Measurements from ENCODE around the gene STXBP4.

STXBP4 gene

GRCh38 chr17:54971147-54971546, 2.6 kb downstream of the STXBP4 start:
- no peak for DNase-seq (ENCODE audit: low read depth in 2 of 2, low spot score in 1 of 2)

- no peak for DNase-seq (ENCODE audit: low read depth in 2 of 2, low spot score in 1 of 2)
Observed at GRCh38 chr17:54971901-54972300, 3.3 kb downstream of the STXBP4 start.

GRCh38 chr17:54972406-54973138, 4.0 kb downstream of the STXBP4 start:
- DNase-seq (ENCODE audit: low read depth in 2 of 2, low spot score in 1 of 2): no peak

- DNase-seq (ENCODE audit: low read depth in 2 of 2, low spot score in 1 of 2): no peak
Observed at GRCh38 chr17:54974759-54975158, 6.2 kb downstream of the STXBP4 start.

GRCh38 chr17:54976316-54976715, 7.8 kb downstream of the STXBP4 start:
- DNase-seq (ENCODE audit: low read depth in 2 of 2, low spot score in 1 of 2): no peak

GRCh38 chr17:54977744-54978143, 9.2 kb downstream of the STXBP4 start:
- no peak for DNase-seq (ENCODE audit: low read depth in 2 of 2, low spot score in 1 of 2)

GRCh38 chr17:54979657-54980056, 11.1 kb downstream of the STXBP4 start:
- no peak for DNase-seq (ENCODE audit: low read depth in 2 of 2, low spot score in 1 of 2)

- no peak for DNase-seq (ENCODE audit: low read depth in 2 of 2, low spot score in 1 of 2)
Observed at GRCh38 chr17:54980375-54980774, 11.8 kb downstream of the STXBP4 start.

GRCh38 chr17:54982399-54982798, 13.8 kb downstream of the STXBP4 start:
- no peak for DNase-seq (ENCODE audit: low read depth in 2 of 2, low spot score in 1 of 2)

GRCh38 chr17:54983260-54983659, 14.7 kb downstream of the STXBP4 start:
- DNase-seq (ENCODE audit: low read depth in 2 of 2, low spot score in 1 of 2): no peak

GRCh38 chr17:54985476-54985875, 16.9 kb downstream of the STXBP4 start:
- DNase-seq (ENCODE audit: low read depth in 2 of 2, low spot score in 1 of 2): no peak

GRCh38 chr17:54990118-54990517, 21.6 kb downstream of the STXBP4 start:
- no peak for DNase-seq (ENCODE audit: low read depth in 2 of 2, low spot score in 1 of 2)

GRCh38 chr17:54991567-54991966, 23.0 kb downstream of the STXBP4 start:
- no peak for DNase-seq (ENCODE audit: low read depth in 2 of 2, low spot score in 1 of 2)

- DNase-seq (ENCODE audit: low read depth in 2 of 2, low spot score in 1 of 2): no peak
Observed at GRCh38 chr17:54992797-54993639, 24.5 kb downstream of the STXBP4 start.

- DNase-seq (ENCODE audit: low read depth in 2 of 2, low spot score in 1 of 2): no peak
Observed at GRCh38 chr17:54996441-54996840, 27.9 kb downstream of the STXBP4 start.

GRCh38 chr17:55002458-55002857, 33.9 kb downstream of the STXBP4 start:
- no peak for DNase-seq (ENCODE audit: low read depth in 2 of 2, low spot score in 1 of 2)

GRCh38 chr17:55004484-55004883, 35.9 kb downstream of the STXBP4 start:
- no peak for DNase-seq (ENCODE audit: low read depth in 2 of 2, low spot score in 1 of 2)

GRCh38 chr17:55005520-55005919, 37.0 kb downstream of the STXBP4 start:
- DNase-seq (ENCODE audit: low read depth in 2 of 2, low spot score in 1 of 2): no peak

GRCh38 chr17:55023626-55024025, 55.1 kb downstream of the STXBP4 start:
- no peak for DNase-seq (ENCODE audit: low read depth in 2 of 2, low spot score in 1 of 2)

GRCh38 chr17:55037828-55038227, 69.3 kb downstream of the STXBP4 start:
- no peak for DNase-seq (ENCODE audit: low read depth in 2 of 2, low spot score in 1 of 2)

- no peak for DNase-seq (ENCODE audit: low read depth in 2 of 2, low spot score in 1 of 2)
Observed at GRCh38 chr17:55038291-55038690, 69.7 kb downstream of the STXBP4 start.

- no peak for DNase-seq (ENCODE audit: low read depth in 2 of 2, low spot score in 1 of 2)
Observed at GRCh38 chr17:55040611-55041010, 72.0 kb downstream of the STXBP4 start.

Data from stimulated activated CD8-positive, alpha-beta memory T cell treated with anti-CD3 and anti-CD28 coated beads, Interleukin-4, amount 100 ng/mL, for 4 hours (primary cell).